ENCODE measurements around the gene CUTC. TPM values are rescaled to one million over a fixed set of nuclear protein-coding genes. Genes with fewer than 3 reads are reported as not detected.

CUTC gene
- total RNA-seq, 1 donor from 2014 or later: 16.4 TPM

- Histone ChIP-seq H3K36me3 (peaks cover 72% of the 10 kb centered on the region), H3K9me3 (no peaks in the 10 kb centered on the region), H3K27ac (no peak overlapping the region), H3K4me3 (no peak overlapping the region), H3K27me3 (ENCODE audit: low read depth) (no peaks in the 10 kb centered on the region), H3K4me1 (no peaks in the 10 kb centered on the region)
- TF ChIP-seq CTCF (IDR thresholded peaks at IDR 0.05): no peak
- ATAC-seq (peak; percentile 57 to 62), DNase-seq (no peak)
- intact Hi-C loops (cut with DNase I): no loop called here
Observed at GRCh38 chr10:99709480-99710229, 22.4 kb upstream of the CUTC start.

- no peak for DNase-seq
- intact Hi-C loops (cut with DNase I): no loop called here
Observed at GRCh38 chr10:99711129-99711719, 20.8 kb upstream of the CUTC start.

GRCh38 chr10:99714446-99714845, 17.6 kb upstream of the CUTC start:
- intact Hi-C loops (cut with DNase I): no loop called here
- Histone ChIP-seq H3K4me1 (no peaks in the 10 kb centered on the region), H3K27me3 (ENCODE audit: low read depth) (no peaks in the 10 kb centered on the region), H3K9me3 (no peaks in the 10 kb centered on the region), H3K4me3 (no peak overlapping the region), H3K36me3 (peaks cover 88% of the 10 kb centered on the region), H3K27ac (no peak overlapping the region)
- TF ChIP-seq CTCF (IDR thresholded peaks at IDR 0.05): no peak
- no peak for ATAC-seq
- DNase-seq: no peak

More at GRCh38 chr10:99711129-99711719, 20.8 kb upstream of the CUTC start:
- Histone ChIP-seq H3K4me1 (no peaks in the 10 kb centered on the region), H3K9me3 (no peaks in the 10 kb centered on the region), H3K27me3 (ENCODE audit: low read depth) (no peaks in the 10 kb centered on the region), H3K36me3 (peaks cover 74% of the 10 kb centered on the region), H3K4me3 (no peak overlapping the region), H3K27ac (no peak overlapping the region)
- TF ChIP-seq CTCF (IDR thresholded peaks at IDR 0.05): peak; percentile 45
- ATAC-seq: peak; percentile 68 to 77

- Histone ChIP-seq H3K36me3 (peaks cover 100% of the 10 kb centered on the region), H3K9me3 (no peaks in the 10 kb centered on the region)
- intact Hi-C loops (cut with DNase I): no loop called here
Observed at GRCh38 chr10:99720387-99720786, 11.6 kb upstream of the CUTC start.

GRCh38 chr10:99730026-99730425, 2.0 kb upstream of the CUTC start:
- H3K9me3 ChIP-seq: no peaks in the 10 kb centered on the region
- DNase-seq: no peak
- H3K36me3 ChIP-seq: peaks cover 37% of the 10 kb centered on the region
- no peaks in the 10 kb centered on the region for H3K27me3 ChIP-seq (ENCODE audit: low read depth)
- no peak overlapping the region for H3K27ac ChIP-seq
- H3K4me1 ChIP-seq: peaks cover 38% of the 10 kb centered on the region
- TF ChIP-seq CTCF (IDR thresholded peaks at IDR 0.05): no peak
- H3K4me3 ChIP-seq: no peak overlapping the region
- intact Hi-C loops (cut with DNase I): no loop called here
- peak; percentile 1 to 23 for ATAC-seq

More at GRCh38 chr10:99720387-99720786, 11.6 kb upstream of the CUTC start:
- Histone ChIP-seq H3K27me3 (ENCODE audit: low read depth) (no peaks in the 10 kb centered on the region), H3K4me3 (no peak overlapping the region), H3K4me1 (no peaks in the 10 kb centered on the region), H3K27ac (no peak overlapping the region)
- no peak for ATAC-seq
- TF ChIP-seq CTCF (IDR thresholded peaks at IDR 0.05): no peak
- DNase-seq: no peak

Measured in lower lobe of right lung (tissue), 2 donors.